GM10248 (cell line): ENCODE measurements around the gene POLA2.
"Not testable (repeated sequence)": the region's sequence is repeated elsewhere in the genome, so short reads cannot be mapped to it uniquely, and the experiment has no call there.

ENCODE experiments used
- CTCF ChIA-PET: fragments of 300-600 bp; sonication (Branson Sonifier 250); formaldehyde crosslinking; extraction: SDS; loops from one replicate; lab custom pipeline; 2021; ENCODE audit warnings: antibody characterized with exemption; lab: Yijun Ruan, JAX
- POLR2A ChIA-PET: fragments of 350-650 bp; sonication (Branson Sonifier 250); formaldehyde crosslinking; extraction: SDS; loops from one replicate; lab custom pipeline; 2020; ENCODE audit warnings: antibody characterized with exemption; lab: Yijun Ruan, JAX
- DNase-seq: peaks from one replicate; pipeline ENCODE4 v3.0.0; 2012; ENCODE audit errors: extremely low spot score
- CTCF ChIP-seq: IDR thresholded peaks from 2 replicates; pipeline ENCODE4 v1.5.1; 2012; ENCODE audit warnings: mild to moderate bottlenecking, low read depth; ENCODE audit errors: extremely low read depth, missing control alignments, control extremely low read depth

The POLA2 gene

GRCh38 chr11:65241134-65241533 is 20.6 kb upstream of the POLA2 start:
- CTCF ChIA-PET, result interaction anchor here (1.0 kb wide), 1 partner anchor 34 kb away, joined by 3 read pairs; no protein-coding TSS in a partner anchor
- POLR2A ChIA-PET, result no interaction called here

GRCh38 chr11:65241692-65242091 is 20.1 kb upstream of the POLA2 start:
- ChIA-PET CTCF (no interaction called here), POLR2A (no interaction called here)
- no peak for TF ChIP-seq CTCF
- no peak for DNase-seq

More at GRCh38 chr11:65241134-65241533, 20.6 kb upstream of the POLA2 start:
- TF ChIP-seq CTCF, result no peak
- DNase-seq, result no peak

GRCh38 chr11:65242389-65242788 is 19.4 kb upstream of the POLA2 start:
- DNase-seq, result no peak
- no peak for TF ChIP-seq CTCF
- ChIA-PET POLR2A (no interaction called here), CTCF (interaction anchor here (2.8 kb wide), 1 partner anchor 17 kb away, joined by 7 read pairs; no protein-coding TSS in a partner anchor)

GRCh38 chr11:65243797-65244196 is 18.0 kb upstream of the POLA2 start:
- ChIA-PET CTCF (interaction anchor here (1.0 to 2.8 kb wide), 6 partner anchors 11 to 230 kb away, joined by 3 to 7 read pairs (median 4); partner anchors contain the start of genes ARL2 and CDC42EP2), POLR2A (no interaction called here)
- DNase-seq, result no peak
- TF ChIP-seq CTCF, result no peak

- not testable (repeated sequence) for DNase-seq
- ChIA-PET CTCF (interaction anchor here (0.9 to 2.8 kb wide), 6 partner anchors 9 to 132 kb away, joined by 3 to 7 read pairs (median 4); no protein-coding TSS in a partner anchor), POLR2A (interaction anchor here (0.5 kb wide), 1 partner anchor 18 kb away, joined by 7 read pairs; no protein-coding TSS in a partner anchor)
Observed at GRCh38 chr11:65245046-65245445, 16.7 kb upstream of the POLA2 start.

- CTCF ChIA-PET, result interaction anchor here (1.9 to 2.7 kb wide), 3 partner anchors 21 to 83 kb away, joined by 4 to 19 read pairs (median 10); no protein-coding TSS in a partner anchor
- no peak for DNase-seq
- POLR2A ChIA-PET, result no interaction called here
Observed at GRCh38 chr11:65246506-65246905, 15.3 kb upstream of the POLA2 start.

GRCh38 chr11:65248184-65248710 is 13.5 kb upstream of the POLA2 start:
- CTCF ChIA-PET, result interaction anchor here (0.8 to 2.7 kb wide), 6 partner anchors 14 to 81 kb away, joined by 3 to 19 read pairs (median 4); partner anchors contain the start of gene POLA2
- DNase-seq, POLR2A ChIA-PET: not testable (repeated sequence)

More at GRCh38 chr11:65246506-65246905, 15.3 kb upstream of the POLA2 start:
- TF ChIP-seq CTCF, result no peak

GRCh38 chr11:65251476-65251875 is 10.3 kb upstream of the POLA2 start:
- POLR2A ChIA-PET, result interaction anchor here (0.5 kb wide), 1 partner anchor 72 kb away, joined by 3 read pairs; no protein-coding TSS in a partner anchor
- no peak for DNase-seq
- TF ChIP-seq CTCF, result no peak
- CTCF ChIA-PET, result interaction anchor here (1.0 to 3.7 kb wide), 11 partner anchors 11 to 77 kb away, joined by 3 to 37 read pairs (median 7); partner anchors contain the start of genes CDC42EP2 and POLA2
